Measurements from ENCODE around the gene CIC.

Gene CIC

DNA sequence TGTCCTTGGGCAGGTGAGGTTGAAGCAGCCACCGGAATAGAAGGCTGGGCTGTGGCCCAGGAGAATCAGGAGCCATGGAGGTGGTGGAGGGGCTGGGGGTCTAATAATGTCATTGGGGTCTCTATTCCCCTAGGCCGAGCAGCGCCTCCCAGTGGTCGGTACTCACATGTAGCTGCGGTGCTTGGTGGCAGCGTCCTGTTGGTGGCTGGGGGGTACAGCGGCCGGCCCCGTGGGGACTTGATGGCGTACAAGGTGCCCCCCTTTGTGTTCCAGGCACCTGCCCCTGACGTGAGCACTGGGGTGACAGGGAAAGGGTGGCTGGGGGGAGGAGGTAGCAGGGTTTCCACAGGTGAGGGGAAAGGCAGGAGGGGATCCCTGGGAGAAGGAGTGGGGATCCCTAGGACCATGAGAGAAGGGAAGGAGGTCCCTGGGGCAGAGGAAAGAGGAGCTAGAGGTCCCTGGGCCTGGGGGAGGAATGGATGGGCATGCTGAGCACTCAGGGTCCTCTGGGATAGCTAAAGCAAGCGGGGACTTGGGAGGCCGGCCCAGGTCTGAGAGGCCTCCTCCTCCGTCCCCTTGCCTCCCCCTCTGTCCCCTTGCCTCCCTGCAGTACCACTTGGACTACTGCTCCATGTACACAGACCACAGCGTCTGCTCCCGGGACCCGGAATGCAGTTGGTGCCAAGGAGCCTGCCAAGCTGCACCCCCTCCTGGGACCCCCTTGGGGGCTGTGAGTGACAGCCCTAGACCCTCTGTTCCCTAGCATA is 74.5 kb downstream of the CIC start:
- Histone ChIP-seq H3K9me3 (no peaks in the 10 kb centered on the region), H3K4me1 (no peaks in the 10 kb centered on the region), H3K36me3 (peaks cover 14% of the 10 kb centered on the region), H3K27me3 (no peaks in the 10 kb centered on the region), H3K4me3 (ENCODE audit: low read depth, low read length) (no peak overlapping the region)
- no peak for DNase-seq
- TF ChIP-seq, protein P1, sequence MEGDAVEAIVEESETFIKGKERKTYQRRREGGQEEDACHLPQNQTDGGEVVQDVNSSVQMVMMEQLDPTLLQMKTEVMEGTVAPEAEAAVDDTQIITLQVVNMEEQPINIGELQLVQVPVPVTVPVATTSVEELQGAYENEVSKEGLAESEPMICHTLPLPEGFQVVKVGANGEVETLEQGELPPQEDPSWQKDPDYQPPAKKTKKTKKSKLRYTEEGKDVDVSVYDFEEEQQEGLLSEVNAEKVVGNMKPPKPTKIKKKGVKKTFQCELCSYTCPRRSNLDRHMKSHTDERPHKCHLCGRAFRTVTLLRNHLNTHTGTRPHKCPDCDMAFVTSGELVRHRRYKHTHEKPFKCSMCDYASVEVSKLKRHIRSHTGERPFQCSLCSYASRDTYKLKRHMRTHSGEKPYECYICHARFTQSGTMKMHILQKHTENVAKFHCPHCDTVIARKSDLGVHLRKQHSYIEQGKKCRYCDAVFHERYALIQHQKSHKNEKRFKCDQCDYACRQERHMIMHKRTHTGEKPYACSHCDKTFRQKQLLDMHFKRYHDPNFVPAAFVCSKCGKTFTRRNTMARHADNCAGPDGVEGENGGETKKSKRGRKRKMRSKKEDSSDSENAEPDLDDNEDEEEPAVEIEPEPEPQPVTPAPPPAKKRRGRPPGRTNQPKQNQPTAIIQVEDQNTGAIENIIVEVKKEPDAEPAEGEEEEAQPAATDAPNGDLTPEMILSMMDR (IDR thresholded peaks at IDR 0.05; ENCODE audit: low read depth, low read length), result peak; percentile 20; the same call in 1 of the 2 replicates

- no peak overlapping the region for H3K4me3 ChIP-seq (ENCODE audit: low read depth, low read length)
- peaks cover 12% of the 10 kb centered on the region for H3K36me3 ChIP-seq
- no peaks in the 10 kb centered on the region for H3K9me3 ChIP-seq
- no peaks in the 10 kb centered on the region for H3K4me1 ChIP-seq
- TF ChIP-seq, protein P1 (IDR thresholded peaks at IDR 0.05; ENCODE audit: low read depth, low read length), result no peak
- no peaks in the 10 kb centered on the region for H3K27me3 ChIP-seq
- no peak for DNase-seq
Measured at GRCh38 chr19:42344336-42344893, 75.4 kb downstream of the CIC start.
